Nephron progenitor cell (in vitro differentiated cells): ENCODE data around the gene ETNK1.
"Not testable (repeated sequence)": the region's sequence is repeated elsewhere in the genome, so short reads cannot be mapped to it uniquely, and the experiment has no call there.

Experiments used
- DNase-seq: peaks from one replicate; pipeline ENCODE4 v3.0.0; 2021
- H3K27ac Mint-ChIP-seq: 2 replicates; pipeline ENCODE4 v1.8.0; 2021; ENCODE audit warnings: mild to moderate bottlenecking, moderate library complexity, mixed read lengths
- H3K27me3 Mint-ChIP-seq: 2 replicates; pipeline ENCODE4 v1.8.0; 2021; ENCODE audit warnings: mild to moderate bottlenecking, low read depth, mixed read lengths; ENCODE audit not compliant: poor library complexity
- H3K36me3 Mint-ChIP-seq: 2 replicates; pipeline ENCODE4 v1.8.0; 2021; ENCODE audit warnings: low read depth, mixed read lengths
- H3K4me1 Mint-ChIP-seq: 2 replicates; pipeline ENCODE4 v1.8.0; 2021; ENCODE audit warnings: mixed read lengths
- H3K4me3 Mint-ChIP-seq: 2 replicates; pipeline ENCODE4 v1.8.0; 2021; ENCODE audit warnings: mild to moderate bottlenecking, moderate library complexity, mixed read lengths
- H3K9me3 Mint-ChIP-seq: 2 replicates; pipeline ENCODE4 v1.8.0; 2021; ENCODE audit warnings: mild to moderate bottlenecking, moderate library complexity, mixed read lengths
- CTCF ChIP-seq: fragments of 200-600 bp; sonication (generic); IDR thresholded peaks from 2 replicates; pipeline ENCODE4 v1.5.0; 2021; ENCODE audit warnings: antibody characterized with exemption

ETNK1 gene

GRCh38 chr12:22610131-22610530 lies 14.8 kb upstream of the ETNK1 start:
- H3K4me3 Mint-ChIP-seq = no peak overlapping the region
- H3K36me3 Mint-ChIP-seq = no peaks in the 10 kb centered on the region
- TF ChIP-seq CTCF = no peak
- H3K4me1 Mint-ChIP-seq = peaks cover 6% of the 10 kb centered on the region
- H3K27ac Mint-ChIP-seq = no peak overlapping the region
- peaks cover 31% of the 10 kb centered on the region for H3K9me3 Mint-ChIP-seq
- H3K27me3 Mint-ChIP-seq = peaks cover 2% of the 10 kb centered on the region
- no peak for DNase-seq

- H3K27ac Mint-ChIP-seq = not testable (repeated sequence)
- H3K9me3 Mint-ChIP-seq = peaks cover 55% of the 10 kb centered on the region
Observed at GRCh38 chr12:22612822-22613221, 12.1 kb upstream of the ETNK1 start.

GRCh38 chr12:22615963-22616501 lies 8.9 kb upstream of the ETNK1 start:
- DNase-seq = no peak
- Mint-ChIP-seq H3K27me3 (peaks cover 2% of the 10 kb centered on the region), H3K27ac (no peak overlapping the region), H3K4me3 (no peak overlapping the region), H3K9me3 (peaks cover 60% of the 10 kb centered on the region), H3K4me1 (no peaks in the 10 kb centered on the region), H3K36me3 (no peaks in the 10 kb centered on the region)
- TF ChIP-seq CTCF = no peak

More at GRCh38 chr12:22612822-22613221, 12.1 kb upstream of the ETNK1 start:
- not testable (repeated sequence) for H3K4me1 Mint-ChIP-seq, H3K4me3 Mint-ChIP-seq, H3K36me3 Mint-ChIP-seq, DNase-seq, H3K27me3 Mint-ChIP-seq

GRCh38 chr12:22617630-22618029 lies 7.3 kb upstream of the ETNK1 start:
- Mint-ChIP-seq H3K4me3 (no peak overlapping the region), H3K9me3 (peaks cover 53% of the 10 kb centered on the region), H3K27me3 (peaks cover 2% of the 10 kb centered on the region), H3K4me1 (no peaks in the 10 kb centered on the region), H3K36me3 (no peaks in the 10 kb centered on the region), H3K27ac (no peak overlapping the region)
- TF ChIP-seq CTCF = no peak
- no peak for DNase-seq

GRCh38 chr12:22624548-22624869 lies 462 bp upstream of the ETNK1 start:
- H3K4me1 Mint-ChIP-seq = peaks cover 45% of the 10 kb centered on the region
- H3K36me3 Mint-ChIP-seq = no peaks in the 10 kb centered on the region
- peak overlapping the region; percentile 97 for H3K27ac Mint-ChIP-seq
- no peaks in the 10 kb centered on the region for H3K9me3 Mint-ChIP-seq
- peak overlapping the region; percentile 99 for H3K4me3 Mint-ChIP-seq
- no peaks in the 10 kb centered on the region for H3K27me3 Mint-ChIP-seq
- TF ChIP-seq CTCF = no peak
- DNase-seq = no peak

GRCh38 chr12:22625762-22626294 lies 857 bp downstream of the ETNK1 start:
- no peaks in the 10 kb centered on the region for H3K9me3 Mint-ChIP-seq
- peaks cover 50% of the 10 kb centered on the region for H3K4me1 Mint-ChIP-seq
- H3K27me3 Mint-ChIP-seq = no peaks in the 10 kb centered on the region
- peaks cover 10% of the 10 kb centered on the region for H3K36me3 Mint-ChIP-seq
- peak overlapping the region; percentile 99 for H3K4me3 Mint-ChIP-seq
- TF ChIP-seq CTCF = no peak
- DNase-seq = peak; percentile 47
- peak overlapping the region; percentile 97 for H3K27ac Mint-ChIP-seq
